ENCODE data around the gene MYO5B.

GRCh38 chr18:50159654-50160046 lies 35.3 kb downstream of the MYO5B start:
- no peak for TF ChIP-seq CTCF (conservative IDR thresholded peaks at IDR 0.05 in 1 of 2, IDR thresholded peaks at IDR 0.05 in 1 of 2; ENCODE audit: extremely low read depth in 1 of 2, insufficient read depth in 1 of 2, low read depth in 1 of 2, low read length in 2 of 2)
- no peak for TF ChIP-seq EZH2 (IDR thresholded peaks at IDR 0.05; ENCODE audit: borderline replicate concordance, low read length)

Measured in mammary epithelial cell (primary cell).